Measurements from ENCODE around the gene ATP6V1F.
A peak's percentile ranks its signal among the peaks of the same experiment; 100 is the strongest.

ATP6V1F gene

GRCh38 chr7:128904381-128905197, 41.9 kb downstream of the ATP6V1F start:
- TF ChIP-seq ZFX (IDR thresholded peaks at IDR 0.05; ENCODE audit: borderline replicate concordance) (no peak), CTCF (IDR thresholded peaks at IDR 0.05) (peak; percentile 91)
- no peak overlapping the region for H3K27ac ChIP-seq

GRCh38 chr7:128906001-128906765, 43.5 kb downstream of the ATP6V1F start:
- no peak for TF ChIP-seq ZFX (IDR thresholded peaks at IDR 0.05; ENCODE audit: borderline replicate concordance)
- no peak for TF ChIP-seq CTCF (IDR thresholded peaks at IDR 0.05)
- no peak overlapping the region for H3K27ac ChIP-seq

- TF ChIP-seq CTCF (IDR thresholded peaks at IDR 0.05), result no peak
- no peak overlapping the region for H3K27ac ChIP-seq
Measured at GRCh38 chr7:128906766-128907559, 44.3 kb downstream of the ATP6V1F start.

- no peak for TF ChIP-seq CTCF (IDR thresholded peaks at IDR 0.05)
- no peak for TF ChIP-seq ZFX (IDR thresholded peaks at IDR 0.05; ENCODE audit: borderline replicate concordance)
Measured at GRCh38 chr7:128908750-128909624, 46.3 kb downstream of the ATP6V1F start.

GRCh38 chr7:128909625-128910568, 47.2 kb downstream of the ATP6V1F start:
- TF ChIP-seq ZFX (IDR thresholded peaks at IDR 0.05; ENCODE audit: borderline replicate concordance) (no peak), CTCF (IDR thresholded peaks at IDR 0.05) (no peak)
- no peak overlapping the region for H3K27ac ChIP-seq

More at GRCh38 chr7:128908750-128909624, 46.3 kb downstream of the ATP6V1F start:
- H3K27ac ChIP-seq, result no peak overlapping the region

- TF ChIP-seq ZFX (IDR thresholded peaks at IDR 0.05; ENCODE audit: borderline replicate concordance) (no peak), CTCF (IDR thresholded peaks at IDR 0.05) (no peak)
- no peak within 1 kb of the TSS for H3K27ac ChIP-seq
Measured at GRCh38 chr7:128910569-128910945, 47.9 kb downstream of the ATP6V1F start, which contains the start of gene KCP. Gene KCP, minus strand, starts transcription at chr7:128910709. Its CDS starts 33 bp downstream, at chr7:128910676.

Measured in 22Rv1 (cell line).